HAP-1 (cell line): ENCODE data around the gene ABI1.
"Not testable (repeated sequence)": the region's sequence is repeated elsewhere in the genome, so short reads cannot be mapped to it uniquely, and the experiment has no call there.

ENCODE experiments used
- DNase-seq, 2 experiments: peaks; one replicate each; pipeline ENCODE4 v3.0.0-alpha.2; 2016 to 2020; ENCODE audit warnings: low spot score in 2 of 2
- H3K27me3 ChIP-seq: fragments of 250-450 bp; sonication (Bioruptor Pico); 2 replicates; pipeline ENCODE4 v1.5.1; 2020; ENCODE audit warnings: low read depth, mild to moderate bottlenecking, moderate library complexity
- H3K36me3 ChIP-seq: fragments of 250-450 bp; sonication (Bioruptor Pico); replicated peaks from 2 replicates; pipeline ENCODE4 v1.5.1; 2020; ENCODE audit warnings: mild to moderate bottlenecking
- H3K4me1 ChIP-seq: fragments of 250-450 bp; sonication (Bioruptor Pico); 2 replicates; pipeline ENCODE4 v1.5.1; 2020; ENCODE audit warnings: mild to moderate bottlenecking
- H3K4me3 ChIP-seq: fragments of 250-450 bp; sonication (Bioruptor Pico); 2 replicates; pipeline ENCODE4 v1.5.1; 2020; ENCODE audit warnings: mild to moderate bottlenecking, moderate library complexity
- H3K9me3 ChIP-seq: fragments of 250-450 bp; sonication (Bioruptor Pico); 2 replicates; pipeline ENCODE4 v1.5.1; 2020; ENCODE audit warnings: mild to moderate bottlenecking, moderate library complexity
- in situ Hi-C: fragments of 300-500 bp; cut with MboI; formaldehyde crosslinking; loops from 3 replicates; pipeline ENCODE4 v1.14.3; 2020; ENCODE audit warnings: low sequenced_read_pairs, inconsistent platforms, mixed read lengths

The ABI1 gene

DNA sequence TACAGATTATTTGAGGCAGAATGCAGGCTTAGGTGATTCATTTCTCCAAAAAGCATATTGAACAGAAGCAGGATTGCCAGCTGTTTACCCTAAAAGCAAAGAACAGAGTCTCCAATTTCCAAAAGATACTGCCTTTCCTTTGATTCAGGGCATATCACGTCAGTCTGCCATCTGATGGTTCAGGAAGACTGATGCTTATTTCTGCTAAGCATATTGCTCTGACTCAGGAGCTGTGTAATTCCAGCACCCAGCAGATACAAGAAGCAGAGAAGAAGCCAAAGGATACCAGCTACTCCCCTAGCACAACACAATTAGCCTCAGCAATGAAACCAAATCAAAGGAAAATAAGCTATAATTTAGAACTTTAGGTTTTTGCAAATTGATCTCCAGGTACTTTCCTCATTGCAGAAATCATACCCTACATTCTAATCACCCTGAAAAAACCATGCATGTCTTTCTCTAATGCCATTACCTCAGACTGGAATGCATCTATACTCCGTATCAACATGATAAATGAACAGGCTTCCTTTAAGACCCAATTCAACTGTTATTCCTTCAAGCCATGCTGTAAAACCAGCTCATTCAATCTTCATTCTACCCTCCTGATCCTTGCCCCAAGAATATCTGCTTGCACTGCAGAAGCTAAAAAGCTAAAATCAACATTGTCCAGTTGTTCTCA lies 55.1 kb downstream of the ABI1 start:
- no peak overlapping the region for H3K4me3 ChIP-seq
- H3K4me1 ChIP-seq = peaks cover 22% of the 10 kb centered on the region
- H3K27me3 ChIP-seq = no peaks in the 10 kb centered on the region
- no peak for DNase-seq
- in situ Hi-C loops = no loop called here
- H3K36me3 ChIP-seq = no peaks in the 10 kb centered on the region
- H3K9me3 ChIP-seq = no peaks in the 10 kb centered on the region

- DNase-seq = no peak
- H3K4me1 ChIP-seq = peaks cover 22% of the 10 kb centered on the region
- in situ Hi-C loops = no loop called here
Measured at GRCh38 chr10:26804418-26805393, 56.1 kb downstream of the ABI1 start.

DNA sequence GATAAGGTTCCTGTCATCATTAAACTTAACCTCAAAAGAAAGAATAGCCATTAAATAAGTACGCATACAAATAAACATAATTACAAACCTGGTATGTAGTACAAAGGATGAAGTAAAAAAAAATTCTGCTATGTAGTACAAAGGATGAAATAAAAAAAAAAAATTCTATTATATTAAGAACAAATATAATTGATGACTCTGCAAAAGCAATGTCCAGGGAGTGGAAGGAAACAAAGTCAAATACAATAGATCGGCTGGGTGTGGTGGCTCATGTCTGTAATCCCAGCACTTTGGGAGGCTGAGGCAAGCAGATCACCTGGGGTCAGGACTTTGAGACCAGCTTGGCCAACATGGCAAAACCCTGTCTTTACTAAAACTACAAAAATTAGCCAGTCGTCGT lies 56.9 kb downstream of the ABI1 start:
- Histone ChIP-seq H3K27me3 (no peaks in the 10 kb centered on the region), H3K4me3 (no peak overlapping the region), H3K9me3 (no peaks in the 10 kb centered on the region), H3K4me1 (peaks cover 22% of the 10 kb centered on the region), H3K36me3 (no peaks in the 10 kb centered on the region)
- DNase-seq = no peak
- in situ Hi-C loops = no loop called here

More at GRCh38 chr10:26804418-26805393, 56.1 kb downstream of the ABI1 start:
- Histone ChIP-seq H3K4me3 (no peak overlapping the region), H3K36me3 (no peaks in the 10 kb centered on the region), H3K9me3 (no peaks in the 10 kb centered on the region), H3K27me3 (no peaks in the 10 kb centered on the region)

- Histone ChIP-seq H3K4me1 (peaks cover 22% of the 10 kb centered on the region), H3K9me3 (no peaks in the 10 kb centered on the region), H3K36me3 (no peaks in the 10 kb centered on the region), H3K4me3 (no peak overlapping the region), H3K27me3 (no peaks in the 10 kb centered on the region)
- DNase-seq = no peak
- in situ Hi-C loops = no loop called here
Measured at GRCh38 chr10:26802527-26802926, 58.2 kb downstream of the ABI1 start.

- Histone ChIP-seq H3K4me1 (peaks cover 22% of the 10 kb centered on the region), H3K9me3 (no peaks in the 10 kb centered on the region), H3K4me3 (no peak overlapping the region), H3K36me3 (no peaks in the 10 kb centered on the region), H3K27me3 (no peaks in the 10 kb centered on the region)
- DNase-seq = no peak
- in situ Hi-C loops = no loop called here
Measured at GRCh38 chr10:26801831-26802230, 58.9 kb downstream of the ABI1 start.

DNA sequence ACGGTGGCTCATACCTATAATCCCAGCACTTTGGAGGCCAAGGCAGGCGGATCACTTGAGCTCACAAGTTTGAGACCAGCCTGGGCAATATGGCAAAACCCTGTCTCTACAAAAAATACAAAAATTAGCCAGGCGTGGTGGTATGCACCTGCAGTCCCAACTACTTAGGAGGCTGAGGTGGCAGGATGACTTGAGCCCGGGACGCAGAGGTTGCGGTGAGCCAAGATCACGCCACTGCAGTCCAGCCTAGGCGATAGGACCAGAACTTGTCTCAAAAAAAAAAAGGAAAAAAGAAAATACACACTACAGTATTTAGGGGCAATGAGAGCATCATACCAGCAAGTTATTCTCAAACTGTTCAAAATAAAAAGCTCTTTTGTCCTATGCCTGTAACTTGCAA lies 59.5 kb downstream of the ABI1 start:
- H3K36me3 ChIP-seq = no peaks in the 10 kb centered on the region
- H3K9me3 ChIP-seq = peaks cover 2% of the 10 kb centered on the region; the same call in 1 of the 2 replicates
- DNase-seq = no peak
- H3K27me3 ChIP-seq = no peaks in the 10 kb centered on the region
- no peak overlapping the region for H3K4me3 ChIP-seq
- in situ Hi-C loops = no loop called here
- peaks cover 22% of the 10 kb centered on the region for H3K4me1 ChIP-seq

DNA sequence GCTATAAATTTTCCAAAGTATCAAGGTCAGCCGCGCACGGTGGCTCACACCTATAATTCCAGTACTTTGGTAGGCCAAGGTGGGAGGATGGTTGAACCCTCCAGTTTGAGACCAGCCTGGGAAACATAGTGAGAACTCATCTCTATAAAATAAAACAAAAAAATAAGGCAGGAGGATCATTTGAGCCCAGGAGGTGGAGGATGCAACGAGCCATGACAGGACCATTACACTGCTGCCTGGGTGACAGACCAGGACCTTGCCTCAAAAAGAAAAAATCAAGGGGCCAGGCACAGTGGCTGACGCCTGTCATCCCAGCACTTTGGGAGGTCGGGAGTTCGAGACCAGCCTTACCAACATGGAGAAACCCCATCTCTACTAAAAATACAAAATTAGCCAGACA lies 60.3 kb downstream of the ABI1 start:
- in situ Hi-C loops = no loop called here
- no peak for DNase-seq
- no peak overlapping the region for H3K4me3 ChIP-seq
- peaks cover 3% of the 10 kb centered on the region; the same call in 1 of the 2 replicates for H3K9me3 ChIP-seq
- H3K36me3 ChIP-seq = no peaks in the 10 kb centered on the region
- H3K4me1 ChIP-seq = peaks cover 19% of the 10 kb centered on the region
- no peaks in the 10 kb centered on the region for H3K27me3 ChIP-seq

DNA sequence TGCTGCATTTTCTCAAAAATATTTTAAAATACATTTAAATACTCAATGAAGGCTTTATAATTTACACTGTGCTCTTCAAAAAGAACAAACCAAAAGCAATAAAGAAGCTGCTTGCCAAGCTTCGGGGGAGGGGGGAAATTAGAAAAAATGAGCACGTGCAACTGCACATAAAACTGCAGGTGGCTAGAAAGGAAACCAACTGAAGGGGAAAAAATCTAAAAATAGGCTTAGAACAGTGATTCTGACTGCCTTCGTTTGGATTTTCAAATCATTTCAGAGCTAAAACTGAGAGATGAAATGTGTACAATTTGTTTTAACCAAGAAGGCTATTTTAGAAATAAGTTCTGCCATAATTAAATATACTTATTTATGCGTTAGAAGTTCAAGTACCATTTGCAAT lies 61.4 kb downstream of the ABI1 start:
- Histone ChIP-seq H3K27me3 (no peaks in the 10 kb centered on the region), H3K36me3 (no peaks in the 10 kb centered on the region), H3K4me3 (no peak overlapping the region), H3K9me3 (peaks cover 3% of the 10 kb centered on the region; the same call in 1 of the 2 replicates), H3K4me1 (peaks cover 17% of the 10 kb centered on the region)
- in situ Hi-C loops = no loop called here
- no peak for DNase-seq

DNA sequence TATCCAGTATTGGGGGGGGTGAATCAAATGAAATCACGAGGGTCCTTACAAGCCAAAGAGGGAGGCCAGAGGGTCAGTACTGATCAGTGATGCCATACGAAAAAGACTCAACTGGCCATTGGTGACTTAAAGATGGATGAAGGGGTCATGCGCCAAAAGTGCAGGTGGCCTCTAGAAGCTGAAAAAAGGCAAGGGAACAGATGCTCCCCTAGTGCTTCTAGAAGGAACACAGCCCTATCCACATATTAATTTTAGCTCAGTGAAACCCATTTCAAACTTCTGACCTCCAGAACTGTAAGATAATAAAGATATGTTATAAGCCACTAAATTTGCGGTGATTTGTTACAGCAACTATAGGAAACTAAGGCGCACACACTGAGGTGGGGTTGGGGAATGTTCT lies 62.5 kb downstream of the ABI1 start:
- H3K9me3 ChIP-seq = peaks cover 3% of the 10 kb centered on the region; the same call in 1 of the 2 replicates
- no peaks in the 10 kb centered on the region for H3K36me3 ChIP-seq
- peaks cover 8% of the 10 kb centered on the region for H3K4me1 ChIP-seq
- no peaks in the 10 kb centered on the region for H3K27me3 ChIP-seq
- in situ Hi-C loops = no loop called here
- no peak for DNase-seq
- no peak overlapping the region for H3K4me3 ChIP-seq

- in situ Hi-C loops = no loop called here
- no peaks in the 10 kb centered on the region; the same call in 1 of the 2 replicates for H3K4me1 ChIP-seq
- H3K36me3 ChIP-seq = no peaks in the 10 kb centered on the region
- H3K9me3 ChIP-seq = peaks cover 3% of the 10 kb centered on the region; the same call in 1 of the 2 replicates
- H3K27me3 ChIP-seq = no peaks in the 10 kb centered on the region
- DNase-seq = no peak
- H3K4me3 ChIP-seq = no peak overlapping the region
Measured at GRCh38 chr10:26797340-26797739, 63.4 kb downstream of the ABI1 start.

GRCh38 chr10:26792758-26793495 lies 67.8 kb downstream of the ABI1 start:
- no peaks in the 10 kb centered on the region for H3K36me3 ChIP-seq
- in situ Hi-C loops = no loop called here

DNA sequence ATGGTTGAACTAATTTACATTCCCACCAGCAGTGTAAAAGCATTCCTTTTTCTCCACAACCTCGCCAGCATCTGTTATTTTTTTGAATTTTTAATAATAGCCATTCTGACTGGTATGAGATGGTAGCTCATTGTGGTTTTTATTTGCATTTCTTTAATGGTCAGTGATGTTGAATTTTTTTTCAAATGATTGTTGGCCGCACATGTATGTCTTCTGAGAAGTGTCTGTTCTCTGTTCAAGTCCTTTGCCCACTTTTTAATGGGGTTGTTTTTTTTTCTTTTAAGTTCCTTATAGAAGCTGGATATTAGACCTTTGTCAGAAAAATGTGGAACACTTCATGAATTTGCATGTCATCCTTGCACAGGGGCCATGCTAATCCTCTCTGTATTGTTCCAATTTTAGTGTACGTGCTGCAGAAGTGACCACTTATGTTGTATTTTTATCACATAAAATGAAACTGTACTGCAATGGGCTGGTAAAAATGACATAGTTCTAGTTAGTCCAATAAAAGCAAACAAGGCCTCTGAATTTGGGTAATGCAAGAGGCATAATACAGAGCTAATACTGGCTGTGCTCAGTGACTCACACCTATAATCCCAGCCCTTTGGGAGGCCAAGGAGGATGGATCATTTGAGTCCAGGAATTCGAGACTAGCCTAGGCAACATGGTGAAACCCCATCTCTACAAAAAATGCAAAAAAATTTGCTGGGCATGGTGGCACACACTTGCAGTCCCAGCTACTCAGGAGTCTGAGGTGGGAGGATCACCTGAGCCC lies 70.3 kb downstream of the ABI1 start:
- in situ Hi-C loops = no loop called here
- H3K4me1 ChIP-seq = peaks cover 7% of the 10 kb centered on the region
- H3K27me3 ChIP-seq = no peaks in the 10 kb centered on the region
- H3K4me3 ChIP-seq = no peak overlapping the region
- no peaks in the 10 kb centered on the region for H3K36me3 ChIP-seq
- H3K9me3 ChIP-seq = 0 out of 2 replicates have a peak, but pooled peaks cover 2% of the 10 kb centered on the region
- peak in 1 of 2 experiments; percentile 24 for DNase-seq

More at GRCh38 chr10:26792758-26793495, 67.8 kb downstream of the ABI1 start:
- no peaks in the 10 kb centered on the region for H3K27me3 ChIP-seq
- H3K4me1 ChIP-seq = peaks cover 7% of the 10 kb centered on the region
- H3K4me3 ChIP-seq = no peak overlapping the region
- H3K9me3 ChIP-seq = peaks cover 5% of the 10 kb centered on the region; the same call in 1 of the 2 replicates
- no peak for DNase-seq

GRCh38 chr10:26789779-26790178 lies 71.0 kb downstream of the ABI1 start:
- H3K4me1 ChIP-seq, H3K36me3 ChIP-seq, DNase-seq: not testable (repeated sequence)

More at GRCh38 chr10:26789779-26790178, 71.0 kb downstream of the ABI1 start:
- H3K4me3 ChIP-seq, H3K9me3 ChIP-seq, in situ Hi-C loops, H3K27me3 ChIP-seq: not testable (repeated sequence)
